Measurements from ENCODE around the gene KCNJ6.
A peak's percentile ranks its signal among the peaks of the same experiment; 100 is the strongest.
"Not testable (repeated sequence)": the region's sequence is repeated elsewhere in the genome, so short reads cannot be mapped to it uniquely, and the experiment has no call there.

Gene KCNJ6

GRCh38 chr21:37593015-37593414, 323.2 kb downstream of the KCNJ6 start:
- CTCF ChIA-PET, result no interaction called here
- TF ChIP-seq HDGF (IDR thresholded peaks at IDR 0.05; ENCODE audit: borderline replicate concordance) (no peak), SUZ12 (IDR thresholded peaks at IDR 0.05) (no peak), L3MBTL2 (conservative IDR thresholded peaks at IDR 0.05) (no peak), CTBP1 (IDR thresholded peaks at IDR 0.05; ENCODE audit: borderline replicate concordance) (no peak)
- POLR2A ChIA-PET, result no interaction called here
- DNase-seq (ENCODE audit: extremely low spot score), result no peak

GRCh38 chr21:37592496-37592895, 323.8 kb downstream of the KCNJ6 start:
- no peak for TF ChIP-seq PKNOX1 (IDR thresholded peaks at IDR 0.05)
- no peak for TF ChIP-seq ZNF384 (IDR thresholded peaks at IDR 0.05)
- no peak for TF ChIP-seq ARNT (IDR thresholded peaks at IDR 0.05)
- no peak for TF ChIP-seq FOXM1 (IDR thresholded peaks at IDR 0.05; ENCODE audit: borderline replicate concordance)
- no peak for TF ChIP-seq SP1 (IDR thresholded peaks at IDR 0.05)
- no peak for TF ChIP-seq NFRKB (IDR thresholded peaks at IDR 0.05)
- TF ChIP-seq LEF1 (IDR thresholded peaks at IDR 0.05; ENCODE audit: borderline replicate concordance), result no peak
- TF ChIP-seq FOXA1 (IDR thresholded peaks at IDR 0.05), result no peak
- no peak for TF ChIP-seq HDGF (IDR thresholded peaks at IDR 0.05; ENCODE audit: borderline replicate concordance)
- TF ChIP-seq BHLHE40 (IDR thresholded peaks at IDR 0.05; ENCODE audit: borderline replicate concordance), result no peak
- TF ChIP-seq TARDBP (IDR thresholded peaks at IDR 0.05), result no peak
- TF ChIP-seq L3MBTL2 (conservative IDR thresholded peaks at IDR 0.05), result no peak
- no peak for TF ChIP-seq FOXK2 (IDR thresholded peaks at IDR 0.05)
- no peak for TF ChIP-seq CTBP1 (IDR thresholded peaks at IDR 0.05; ENCODE audit: borderline replicate concordance)
- no peak for TF ChIP-seq ELF4 (IDR thresholded peaks at IDR 0.05)
- no peak for TF ChIP-seq SUZ12 (IDR thresholded peaks at IDR 0.05)
- no peak for DNase-seq (ENCODE audit: extremely low spot score)
- POLR2A ChIA-PET, result no interaction called here
- CTCF ChIA-PET, result no interaction called here

DNA sequence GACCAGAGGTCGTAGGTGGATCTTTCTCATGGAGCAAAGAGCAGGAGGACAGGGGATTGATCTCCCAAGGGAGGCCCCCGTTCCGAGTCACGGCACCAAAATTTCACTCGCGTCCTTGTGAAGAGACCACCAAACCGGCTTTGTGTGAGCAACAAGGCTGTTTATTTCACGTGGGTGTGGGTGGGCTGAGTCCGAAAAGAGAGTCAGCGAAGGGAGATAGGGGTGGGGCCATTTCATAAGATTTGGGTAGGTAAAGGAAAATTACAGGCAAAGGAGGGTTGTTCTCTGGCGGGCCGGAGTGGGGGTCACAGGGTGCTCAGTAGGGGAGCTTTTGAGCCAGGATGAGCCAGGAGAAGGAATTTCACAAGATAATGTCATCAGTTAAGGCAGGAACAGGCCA, 324.3 kb downstream of the KCNJ6 start:
- POLR2A ChIA-PET; CTCF ChIA-PET; DNase-seq (ENCODE audit: extremely low spot score): not testable (repeated sequence)

GRCh38 chr21:37590836-37591235, 325.4 kb downstream of the KCNJ6 start:
- POLR2A ChIA-PET; DNase-seq (ENCODE audit: extremely low spot score); CTCF ChIA-PET: not testable (repeated sequence)

GRCh38 chr21:37588644-37589043, 327.6 kb downstream of the KCNJ6 start:
- DNase-seq (ENCODE audit: extremely low spot score); CTCF ChIA-PET; POLR2A ChIA-PET: not testable (repeated sequence)

DNA sequence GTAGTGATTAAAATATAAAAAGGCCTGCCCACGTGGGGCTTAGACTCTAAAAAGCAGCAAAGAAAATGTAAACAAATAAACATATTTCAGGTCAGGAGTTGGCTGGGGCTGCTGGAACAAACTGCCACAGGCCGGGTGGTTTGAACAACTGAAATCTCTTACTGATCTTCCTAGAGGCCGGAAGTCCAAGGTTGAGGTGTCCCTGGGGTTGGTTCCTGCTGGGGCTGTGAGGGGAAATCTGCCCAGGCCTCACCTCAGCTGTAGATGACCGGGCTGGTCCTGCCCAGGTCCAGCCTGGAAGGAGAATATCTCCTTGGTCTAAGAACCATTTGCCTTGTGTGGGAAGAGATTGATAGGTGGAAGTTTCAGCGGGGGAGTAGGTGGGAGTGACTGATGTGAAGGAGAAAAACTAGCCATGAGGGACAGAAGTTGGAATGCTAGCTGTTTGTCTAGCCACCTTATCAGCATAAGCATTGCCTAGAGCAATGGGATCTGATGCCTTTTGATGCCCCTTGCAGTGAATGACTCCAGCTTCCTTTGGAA, 328.6 kb downstream of the KCNJ6 start:
- no peak for DNase-seq (ENCODE audit: extremely low spot score)
- TF ChIP-seq L3MBTL2 (conservative IDR thresholded peaks at IDR 0.05) (no peak), ELF4 (IDR thresholded peaks at IDR 0.05) (no peak), CTBP1 (IDR thresholded peaks at IDR 0.05; ENCODE audit: borderline replicate concordance) (no peak), BHLHE40 (IDR thresholded peaks at IDR 0.05; ENCODE audit: borderline replicate concordance) (no peak)
- ChIA-PET POLR2A (no interaction called here), CTCF (no interaction called here)

- POLR2A ChIA-PET, result no interaction called here
- TF ChIP-seq FOXA1 (IDR thresholded peaks at IDR 0.05) (no peak), ARNT (IDR thresholded peaks at IDR 0.05) (no peak), TARDBP (IDR thresholded peaks at IDR 0.05) (no peak), LEF1 (IDR thresholded peaks at IDR 0.05; ENCODE audit: borderline replicate concordance) (no peak), CTBP1 (IDR thresholded peaks at IDR 0.05; ENCODE audit: borderline replicate concordance) (no peak), ZNF384 (IDR thresholded peaks at IDR 0.05) (no peak), BHLHE40 (IDR thresholded peaks at IDR 0.05; ENCODE audit: borderline replicate concordance) (no peak), SP1 (IDR thresholded peaks at IDR 0.05) (no peak), SUZ12 (IDR thresholded peaks at IDR 0.05) (no peak), NFRKB (IDR thresholded peaks at IDR 0.05) (no peak), HDGF (IDR thresholded peaks at IDR 0.05; ENCODE audit: borderline replicate concordance) (no peak), PKNOX1 (IDR thresholded peaks at IDR 0.05) (no peak), FOXK2 (IDR thresholded peaks at IDR 0.05) (no peak), ELF4 (IDR thresholded peaks at IDR 0.05) (no peak), L3MBTL2 (conservative IDR thresholded peaks at IDR 0.05) (no peak), FOXM1 (IDR thresholded peaks at IDR 0.05; ENCODE audit: borderline replicate concordance) (no peak)
- no peak for DNase-seq (ENCODE audit: extremely low spot score)
- CTCF ChIA-PET, result no interaction called here
Measured at GRCh38 chr21:37587203-37587602, 329.1 kb downstream of the KCNJ6 start.

GRCh38 chr21:37582590-37582989, 333.7 kb downstream of the KCNJ6 start:
- POLR2A ChIA-PET, result interaction anchor here (1.4 kb wide), 1 partner anchor 19 kb away, joined by 4 read pairs; no protein-coding TSS in a partner anchor
- peak; percentile 48 for DNase-seq (ENCODE audit: extremely low spot score)
- CTCF ChIA-PET, result interaction anchor here (0.6 to 1.5 kb wide), 3 partner anchors 19 to 568 kb away, joined by 3 to 4 read pairs (median 4); no protein-coding TSS in a partner anchor
- TF ChIP-seq ELF4 (IDR thresholded peaks at IDR 0.05), result no peak
- TF ChIP-seq SP1 (IDR thresholded peaks at IDR 0.05), result no peak
- TF ChIP-seq CTBP1 (IDR thresholded peaks at IDR 0.05; ENCODE audit: borderline replicate concordance), result no peak
- no peak for TF ChIP-seq FOXM1 (IDR thresholded peaks at IDR 0.05; ENCODE audit: borderline replicate concordance)

All from HEK293T (cell line).